ENCODE results near the gene ASTN2.

ASTN2 gene

GRCh38 chr9:117355542-117355941, 59.3 kb downstream of the ASTN2 start:
- no peak for DNase-seq

GRCh38 chr9:117354997-117355396, 59.9 kb downstream of the ASTN2 start:
- DNase-seq = no peak

- DNase-seq = no peak
These were observed 60.5 kb downstream of the ASTN2 start for GRCh38 chr9:117354244-117354847.

- no peak for DNase-seq
These were observed 69.8 kb downstream of the ASTN2 start for GRCh38 chr9:117344892-117345660.

- DNase-seq = no peak
These were observed 71.4 kb downstream of the ASTN2 start for GRCh38 chr9:117343427-117343826.

GRCh38 chr9:117341151-117341550, 73.7 kb downstream of the ASTN2 start:
- no peak for DNase-seq

GRCh38 chr9:117340422-117340821, 74.4 kb downstream of the ASTN2 start:
- no peak for DNase-seq

- DNase-seq = no peak
These were observed 78.9 kb downstream of the ASTN2 start for GRCh38 chr9:117335837-117336433.

GRCh38 chr9:117334101-117334500, 80.8 kb downstream of the ASTN2 start:
- DNase-seq = no peak

- DNase-seq = no peak
These were observed 89.0 kb downstream of the ASTN2 start for GRCh38 chr9:117325831-117326230.

GRCh38 chr9:117325110-117325731, 89.6 kb downstream of the ASTN2 start:
- DNase-seq = no peak

GRCh38 chr9:117323390-117323789, 91.5 kb downstream of the ASTN2 start:
- DNase-seq = no peak

- DNase-seq = no peak
These were observed 97.7 kb downstream of the ASTN2 start for GRCh38 chr9:117317192-117317591.

GRCh38 chr9:117315236-117315635, 99.6 kb downstream of the ASTN2 start:
- DNase-seq = no peak

- DNase-seq = no peak
These were observed 100.9 kb downstream of the ASTN2 start for GRCh38 chr9:117313989-117314388.

GRCh38 chr9:117307701-117308100, 107.2 kb downstream of the ASTN2 start:
- no peak for DNase-seq

GRCh38 chr9:117306032-117306431, 108.8 kb downstream of the ASTN2 start:
- DNase-seq = no peak

- DNase-seq = no peak
These were observed 109.4 kb downstream of the ASTN2 start for GRCh38 chr9:117305454-117305853.

- DNase-seq = no peak
These were observed 110.3 kb downstream of the ASTN2 start for GRCh38 chr9:117304549-117304948.

GRCh38 chr9:117303643-117304230, 111.1 kb downstream of the ASTN2 start:
- DNase-seq = no peak

- no peak for DNase-seq
These were observed 112.4 kb downstream of the ASTN2 start for GRCh38 chr9:117302487-117302886.

GRCh38 chr9:117300371-117301110, 114.3 kb downstream of the ASTN2 start:
- DNase-seq = no peak

GRCh38 chr9:117296453-117296852, 118.4 kb downstream of the ASTN2 start:
- DNase-seq = no peak

Data from stimulated activated CD4-positive, alpha-beta T cell treated with anti-CD3 and anti-CD28 coated beads, Interleukin-4, amount 100 ng/mL, for 1 hour (primary cell).